HG02763 (cell line): ENCODE measurements around the gene SLC25A25.

Experiments used
- ATAC-seq: cut with Tn5 transposase; IDR thresholded peaks from one replicate; pipeline ENCODE4 v1.9.1; 2021; ENCODE audit warnings: mild to moderate bottlenecking, moderate library complexity; ENCODE audit not compliant: unreplicated experiment

SLC25A25 gene

GRCh38 chr9:128143525-128144238, 75.7 kb downstream of the SLC25A25 start:
- ATAC-seq = no peak

- no peak for ATAC-seq
Measured at GRCh38 chr9:128144239-128145181, 76.5 kb downstream of the SLC25A25 start.

GRCh38 chr9:128145536-128145935, 77.5 kb downstream of the SLC25A25 start:
- ATAC-seq = no peak

- no peak for ATAC-seq
Measured at GRCh38 chr9:128145951-128146351, 77.9 kb downstream of the SLC25A25 start.

GRCh38 chr9:128146591-128147120, 78.6 kb downstream of the SLC25A25 start:
- no peak for ATAC-seq

GRCh38 chr9:128148509-128149000, 80.5 kb downstream of the SLC25A25 start:
- ATAC-seq = no peak

GRCh38 chr9:128149001-128149701, 81.1 kb downstream of the SLC25A25 start, which contains the start of gene LCN2:
Gene LCN2, plus strand, starts transcription at chr9:128149453. Its CDS starts 73 bp downstream, at chr9:128149526.
- no peak for ATAC-seq

GRCh38 chr9:128149951-128150593, 82.0 kb downstream of the SLC25A25 start:
- ATAC-seq = no peak

- ATAC-seq = no peak
Measured at GRCh38 chr9:128150594-128151308, 82.7 kb downstream of the SLC25A25 start.

GRCh38 chr9:128151309-128152132, 83.5 kb downstream of the SLC25A25 start:
- no peak for ATAC-seq

GRCh38 chr9:128152133-128153059, 84.4 kb downstream of the SLC25A25 start:
- no peak for ATAC-seq

GRCh38 chr9:128153060-128153946, 85.3 kb downstream of the SLC25A25 start:
- ATAC-seq = no peak

- no peak for ATAC-seq
Measured at GRCh38 chr9:128153947-128154695, 86.1 kb downstream of the SLC25A25 start.

GRCh38 chr9:128155736-128156500, 87.9 kb downstream of the SLC25A25 start:
- ATAC-seq = no peak
